Stimulated activated CD8-positive, alpha-beta memory T cell treated with anti-CD3 and anti-CD28 coated beads, Interleukin-12 subunit alpha, Interleukin-12 subunit beta, amount 100 ng/mL, for 24 hours (primary cell): ENCODE data around the gene UBE2Q1.
A peak's percentile ranks its signal among the peaks of the same experiment; 100 is the strongest.

ENCODE experiments used
- DNase-seq: peaks from one replicate; pipeline ENCODE4 v3.0.0-alpha.2; 2020; ENCODE audit errors: extremely low read depth

Gene UBE2Q1

GRCh38 chr1:154577346-154578057 lies 19.0 kb upstream of the UBE2Q1 start:
- DNase-seq = no peak

GRCh38 chr1:154575951-154576566 lies 17.6 kb upstream of the UBE2Q1 start:
- DNase-seq = no peak

DNA sequence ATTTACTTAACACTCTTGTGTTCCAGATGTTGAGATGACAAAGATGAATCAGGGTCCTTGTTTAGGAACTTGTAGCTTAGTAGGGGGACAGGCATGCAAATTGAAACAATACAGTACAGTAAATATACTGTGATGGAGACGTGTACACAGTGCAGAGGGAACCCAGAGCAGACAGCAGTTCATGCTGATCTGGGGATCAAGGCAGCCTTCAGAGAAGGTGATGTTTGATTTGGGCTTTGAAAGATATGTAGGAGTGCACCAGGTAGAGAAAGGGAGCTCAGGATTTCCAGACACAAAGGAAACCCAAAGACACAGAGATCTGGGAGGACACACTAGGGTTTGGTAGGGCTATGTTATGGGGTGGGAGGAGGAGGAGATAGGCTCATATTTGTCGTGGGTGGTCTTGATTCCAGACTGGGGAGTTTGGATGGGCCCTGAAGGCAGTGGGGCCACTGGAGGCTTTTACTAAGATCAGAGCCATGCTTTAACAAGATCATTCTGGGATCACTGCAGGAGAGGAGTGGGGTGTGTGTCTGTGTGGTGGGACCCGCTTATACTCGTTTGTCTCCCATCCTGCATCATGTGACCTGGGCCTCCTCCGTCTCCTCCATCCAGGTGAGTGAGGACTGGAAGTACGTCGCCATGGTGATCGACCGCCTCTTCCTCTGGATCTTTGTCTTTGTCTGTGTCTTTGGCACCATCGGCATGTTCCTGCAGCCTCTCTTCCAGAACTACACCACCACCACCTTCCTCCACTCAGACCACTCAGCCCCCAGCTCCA lies 16.9 kb upstream of the UBE2Q1 start:
- DNase-seq = no peak

- no peak for DNase-seq
Observed at GRCh38 chr1:154574716-154575115, 16.3 kb upstream of the UBE2Q1 start.

DNA sequence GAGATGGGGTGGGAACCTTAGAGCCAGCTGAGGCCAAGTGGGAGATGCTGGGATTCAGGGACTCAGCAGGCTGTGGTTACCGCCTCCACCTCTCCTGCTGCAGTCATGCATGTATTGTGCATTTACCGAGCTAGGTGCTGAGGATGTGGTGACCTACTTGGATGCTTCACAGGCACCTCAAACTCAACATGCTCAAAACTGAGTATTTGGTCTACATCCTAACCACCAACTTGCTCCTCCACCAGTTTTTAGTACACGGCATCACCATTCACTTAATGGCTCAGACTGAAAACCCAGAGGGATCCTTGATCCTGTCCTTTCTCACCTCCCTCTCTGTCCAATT lies 14.7 kb upstream of the UBE2Q1 start:
- DNase-seq = no peak

- DNase-seq = no peak
Observed at GRCh38 chr1:154572468-154573167, 14.2 kb upstream of the UBE2Q1 start.

GRCh38 chr1:154571964-154572288 lies 13.5 kb upstream of the UBE2Q1 start:
- DNase-seq = no peak

GRCh38 chr1:154571244-154571963 lies 12.9 kb upstream of the UBE2Q1 start:
- DNase-seq = no peak

- no peak for DNase-seq
Observed at GRCh38 chr1:154568157-154568815, 9.8 kb upstream of the UBE2Q1 start.

DNA sequence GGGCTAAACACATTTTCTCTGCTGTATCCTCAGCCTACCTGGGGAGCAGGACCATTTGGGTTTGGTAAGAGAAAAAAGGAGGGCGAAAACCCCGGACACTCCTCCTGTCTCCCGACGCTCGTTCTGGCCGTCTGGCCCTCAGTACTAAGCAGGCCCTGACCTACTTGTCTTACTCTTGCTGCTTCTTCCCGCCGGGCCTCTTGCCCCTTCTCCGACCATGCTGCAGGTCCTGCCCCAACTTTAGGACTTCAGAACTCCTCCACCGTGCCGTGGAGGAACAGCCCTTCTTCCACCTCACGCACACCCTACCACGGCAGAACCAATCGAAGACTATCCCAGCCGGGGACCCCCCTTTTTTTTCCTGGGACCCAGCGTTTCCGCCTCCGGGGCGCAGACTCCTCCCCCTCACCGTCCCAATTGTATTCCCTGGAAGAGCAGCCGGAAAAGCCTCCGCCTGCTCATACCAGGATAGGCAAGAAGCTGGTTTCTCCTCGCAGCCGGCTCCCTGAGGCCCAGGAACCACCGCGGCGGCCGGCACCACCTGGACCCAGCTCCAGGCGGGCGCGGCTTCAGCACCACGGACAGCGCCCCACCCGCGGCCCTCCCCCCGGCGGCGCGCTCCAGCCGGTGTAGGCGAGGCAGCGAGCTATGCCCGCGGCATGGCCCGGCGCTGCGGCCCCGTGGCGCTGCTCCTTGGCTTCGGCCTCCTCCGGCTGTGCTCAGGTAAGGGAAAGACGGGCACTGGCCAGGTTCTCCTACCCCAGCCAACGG lies 9.1 kb upstream of the UBE2Q1 start, which contains the start of gene CHRNB2:
Gene CHRNB2, plus strand, starts transcription at position 393 of the 771 bp plus-strand sequence. Its CDS starts 267 bp downstream, at position 660.
- DNase-seq = peak; percentile 33

DNA sequence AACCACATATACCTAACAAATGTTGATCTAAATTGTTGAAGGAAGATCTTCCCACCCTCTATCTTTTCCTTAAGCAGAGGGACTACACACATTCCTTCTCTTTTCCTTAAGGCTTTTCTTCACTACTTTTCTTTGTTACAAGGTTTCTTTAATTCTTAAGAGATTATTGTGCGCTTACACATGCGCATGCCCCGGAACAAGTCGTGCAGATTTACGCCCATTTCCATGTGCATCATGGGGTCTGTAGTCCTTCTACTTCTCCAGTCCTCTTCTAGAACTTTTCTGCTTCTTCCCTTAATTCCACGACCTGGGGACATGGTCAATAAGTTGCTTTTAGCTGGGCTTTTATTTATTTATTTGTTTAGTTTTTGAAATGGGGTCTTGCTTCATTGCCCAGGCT lies 7.4 kb upstream of the UBE2Q1 start:
- DNase-seq = no peak

GRCh38 chr1:154559466-154560044 lies 1.1 kb upstream of the UBE2Q1 start:
- peak; percentile 55 for DNase-seq

GRCh38 chr1:154558720-154559465 lies 431 bp upstream of the UBE2Q1 start:
- DNase-seq = peak; percentile 100

DNA sequence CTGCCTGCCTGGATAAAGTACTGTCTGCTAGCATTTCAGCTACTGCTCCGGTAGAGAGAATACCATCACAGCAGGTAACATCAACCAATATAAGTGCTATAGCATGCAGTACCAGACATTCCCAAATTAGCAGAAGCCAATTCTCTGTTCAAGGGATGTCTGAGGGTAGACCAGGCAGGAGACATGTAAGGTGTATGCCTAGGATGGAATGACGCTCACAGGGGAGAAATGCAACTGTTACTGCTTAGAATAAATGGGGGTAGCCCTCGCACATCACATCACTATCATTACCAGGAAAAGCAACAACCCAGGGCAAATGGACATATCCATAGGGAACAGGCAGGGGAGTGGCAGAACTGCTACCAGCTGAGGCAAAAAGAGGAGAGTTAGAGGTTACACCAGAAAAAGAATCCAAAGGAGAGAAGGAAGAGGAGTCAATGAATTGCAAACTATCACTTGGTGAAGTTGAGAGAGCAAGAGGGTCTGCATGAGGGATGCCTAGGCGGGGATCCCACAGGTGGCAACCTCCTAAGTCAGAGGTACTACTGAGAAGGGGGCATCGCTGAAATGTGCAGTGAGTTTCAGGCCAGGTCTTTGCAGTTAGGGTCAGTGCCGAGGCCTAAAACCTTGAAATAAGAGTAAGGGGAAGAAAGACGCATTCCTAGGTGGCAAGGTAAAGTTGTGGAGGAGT lies 1.1 kb downstream of the UBE2Q1 start:
- no peak for DNase-seq

GRCh38 chr1:154556422-154556821 lies 2.0 kb downstream of the UBE2Q1 start:
- DNase-seq = no peak

- no peak for DNase-seq
Observed at GRCh38 chr1:154553056-154554030, 5.1 kb downstream of the UBE2Q1 start.

GRCh38 chr1:154552036-154552435 lies 6.4 kb downstream of the UBE2Q1 start:
- no peak for DNase-seq
